Measurements from ENCODE around the gene SPTBN1.

SPTBN1 gene

GRCh38 chr2:54534625-54535024, 78.5 kb downstream of the SPTBN1 start:
- TF ChIP-seq POLR2A (IDR thresholded peaks at IDR 0.05; ENCODE audit: extremely low read depth, insufficient read length) (no peak), CTCF (IDR thresholded peaks at IDR 0.05; ENCODE audit: low read depth, low read length) (no peak), MAX (IDR thresholded peaks at IDR 0.05; ENCODE audit: low read depth, low read length) (no peak), MYC (IDR thresholded peaks at IDR 0.05; ENCODE audit: low read depth, low read length) (no peak)
- no peak for DNase-seq (ENCODE audit: low read depth)
- H3K4me3 ChIP-seq (ENCODE audit: low read depth, low read length) = no peak overlapping the region

DNA sequence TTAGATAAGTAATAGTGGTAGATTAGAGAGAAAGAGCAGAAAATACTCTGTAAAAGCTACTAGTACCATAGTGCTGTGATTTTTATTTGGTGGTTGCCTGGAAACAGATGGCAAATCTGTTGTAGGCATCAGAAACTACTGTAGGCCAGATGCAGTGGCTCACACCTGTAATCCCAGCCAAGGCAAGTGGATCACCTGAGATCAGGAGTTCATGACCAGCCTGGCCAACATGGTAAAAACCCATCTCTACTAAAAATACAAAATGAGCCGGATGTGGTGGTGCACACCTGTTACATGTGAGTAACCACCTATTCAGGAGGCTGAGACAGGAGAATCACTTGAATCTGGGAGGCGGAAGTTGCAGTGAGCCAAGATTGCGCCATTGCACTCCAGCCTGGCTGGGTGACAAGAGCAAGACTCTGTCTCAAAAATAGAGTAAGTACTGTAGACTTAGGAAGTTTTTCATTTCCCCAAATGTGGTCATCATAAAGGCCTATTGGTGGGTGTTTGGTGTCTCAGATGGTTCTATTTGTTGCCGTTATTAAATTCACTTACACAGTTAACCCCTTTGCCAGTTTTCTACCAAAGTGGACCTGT, 79.6 kb downstream of the SPTBN1 start:
- TF ChIP-seq POLR2A (IDR thresholded peaks at IDR 0.05; ENCODE audit: extremely low read depth, insufficient read length) = no peak
- TF ChIP-seq CTCF (IDR thresholded peaks at IDR 0.05; ENCODE audit: low read depth, low read length) = no peak
- TF ChIP-seq MAX (IDR thresholded peaks at IDR 0.05; ENCODE audit: low read depth, low read length) = no peak
- no peak overlapping the region for H3K4me3 ChIP-seq (ENCODE audit: low read depth, low read length)
- peak; percentile 77 for DNase-seq (ENCODE audit: low read depth)

GRCh38 chr2:54536720-54537119, 80.6 kb downstream of the SPTBN1 start:
- TF ChIP-seq MYC (IDR thresholded peaks at IDR 0.05; ENCODE audit: low read depth, low read length) (no peak), MAX (IDR thresholded peaks at IDR 0.05; ENCODE audit: low read depth, low read length) (no peak), CTCF (IDR thresholded peaks at IDR 0.05; ENCODE audit: low read depth, low read length) (no peak), POLR2A (IDR thresholded peaks at IDR 0.05; ENCODE audit: extremely low read depth, insufficient read length) (no peak)
- no peak for DNase-seq (ENCODE audit: low read depth)
- no peak overlapping the region for H3K4me3 ChIP-seq (ENCODE audit: low read depth, low read length)

- H3K4me3 ChIP-seq (ENCODE audit: low read depth, low read length) = no peak overlapping the region
- no peak for TF ChIP-seq MYC (IDR thresholded peaks at IDR 0.05; ENCODE audit: low read depth, low read length)
- TF ChIP-seq MAX (IDR thresholded peaks at IDR 0.05; ENCODE audit: low read depth, low read length) = no peak
- TF ChIP-seq CTCF (IDR thresholded peaks at IDR 0.05; ENCODE audit: low read depth, low read length) = no peak
- TF ChIP-seq POLR2A (IDR thresholded peaks at IDR 0.05; ENCODE audit: extremely low read depth, insufficient read length) = no peak
- no peak for DNase-seq (ENCODE audit: low read depth)
Measured at GRCh38 chr2:54538537-54538936, 82.4 kb downstream of the SPTBN1 start.

GRCh38 chr2:54539683-54540082, 83.6 kb downstream of the SPTBN1 start:
- no peak for DNase-seq (ENCODE audit: low read depth)
- H3K4me3 ChIP-seq (ENCODE audit: low read depth, low read length) = no peak overlapping the region
- no peak for TF ChIP-seq MYC (IDR thresholded peaks at IDR 0.05; ENCODE audit: low read depth, low read length)
- no peak for TF ChIP-seq POLR2A (IDR thresholded peaks at IDR 0.05; ENCODE audit: extremely low read depth, insufficient read length)
- no peak for TF ChIP-seq CTCF (IDR thresholded peaks at IDR 0.05; ENCODE audit: low read depth, low read length)
- no peak for TF ChIP-seq MAX (IDR thresholded peaks at IDR 0.05; ENCODE audit: low read depth, low read length)
